GM10266 (cell line): ENCODE measurements around the gene CROCC.

Source experiments
- DNase-seq: peaks from one replicate; pipeline ENCODE4 v3.0.0; 2012; ENCODE audit errors: extremely low spot score
- TF ChIP-seq, protein P1 (sequence below): IDR thresholded peaks from 2 replicates; pipeline ENCODE4 v1.5.1; 2012; ENCODE audit warnings: mild to moderate bottlenecking, low read depth; ENCODE audit not compliant: control insufficient read depth, insufficient read depth; ENCODE audit errors: missing control alignments

Gene CROCC

DNA sequence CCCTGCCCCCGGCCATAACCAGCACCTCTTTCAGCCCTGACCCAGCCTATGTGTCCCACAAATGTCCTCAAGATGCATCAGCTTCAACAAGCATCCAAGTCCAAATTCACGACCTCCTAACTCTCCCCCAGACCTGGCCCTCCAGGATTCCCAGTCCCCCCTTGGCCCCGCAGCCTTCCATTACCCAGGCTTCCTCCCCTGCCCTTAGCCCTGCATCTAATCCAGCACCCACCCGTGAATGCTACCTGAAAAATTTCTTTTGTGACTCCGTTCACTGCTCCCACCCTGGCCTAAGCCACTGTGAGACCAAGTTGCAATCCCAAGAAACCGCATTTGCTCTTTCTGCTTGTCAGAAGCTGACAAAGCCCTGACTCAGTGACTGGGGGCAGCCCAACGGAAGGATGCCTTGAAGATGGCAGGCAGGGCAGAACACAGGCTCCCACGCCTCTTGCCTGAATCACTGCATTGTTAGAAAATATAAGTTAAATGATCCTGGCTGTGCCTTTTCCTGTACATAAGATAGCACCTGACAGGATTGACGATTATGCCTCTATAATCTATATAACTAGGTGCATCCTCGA lies 59.6 kb downstream of the CROCC start:
- no peak for DNase-seq
- TF ChIP-seq, protein P1, sequence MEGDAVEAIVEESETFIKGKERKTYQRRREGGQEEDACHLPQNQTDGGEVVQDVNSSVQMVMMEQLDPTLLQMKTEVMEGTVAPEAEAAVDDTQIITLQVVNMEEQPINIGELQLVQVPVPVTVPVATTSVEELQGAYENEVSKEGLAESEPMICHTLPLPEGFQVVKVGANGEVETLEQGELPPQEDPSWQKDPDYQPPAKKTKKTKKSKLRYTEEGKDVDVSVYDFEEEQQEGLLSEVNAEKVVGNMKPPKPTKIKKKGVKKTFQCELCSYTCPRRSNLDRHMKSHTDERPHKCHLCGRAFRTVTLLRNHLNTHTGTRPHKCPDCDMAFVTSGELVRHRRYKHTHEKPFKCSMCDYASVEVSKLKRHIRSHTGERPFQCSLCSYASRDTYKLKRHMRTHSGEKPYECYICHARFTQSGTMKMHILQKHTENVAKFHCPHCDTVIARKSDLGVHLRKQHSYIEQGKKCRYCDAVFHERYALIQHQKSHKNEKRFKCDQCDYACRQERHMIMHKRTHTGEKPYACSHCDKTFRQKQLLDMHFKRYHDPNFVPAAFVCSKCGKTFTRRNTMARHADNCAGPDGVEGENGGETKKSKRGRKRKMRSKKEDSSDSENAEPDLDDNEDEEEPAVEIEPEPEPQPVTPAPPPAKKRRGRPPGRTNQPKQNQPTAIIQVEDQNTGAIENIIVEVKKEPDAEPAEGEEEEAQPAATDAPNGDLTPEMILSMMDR: no peak

DNA sequence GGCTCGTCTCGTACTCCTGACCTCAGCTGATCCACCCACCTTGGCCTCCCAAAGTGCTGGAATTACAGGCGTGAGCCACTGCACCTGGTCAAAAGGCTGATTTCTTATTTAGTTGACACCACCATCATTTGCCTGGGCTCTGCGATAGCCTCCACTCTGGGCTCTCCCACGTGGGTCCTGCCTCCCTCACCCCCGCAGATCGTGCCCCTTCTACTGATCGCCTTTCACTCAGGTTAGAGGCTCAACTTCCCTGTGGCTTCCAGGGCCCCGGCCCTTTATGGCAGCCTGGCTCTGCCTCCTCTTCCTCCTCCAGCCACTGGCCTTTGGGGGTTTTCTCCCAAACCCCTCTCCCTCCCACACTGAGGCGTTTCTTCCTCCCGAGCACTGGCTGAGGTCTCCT lies 61.2 kb downstream of the CROCC start:
- TF ChIP-seq, protein P1: no peak
- DNase-seq: no peak

DNA sequence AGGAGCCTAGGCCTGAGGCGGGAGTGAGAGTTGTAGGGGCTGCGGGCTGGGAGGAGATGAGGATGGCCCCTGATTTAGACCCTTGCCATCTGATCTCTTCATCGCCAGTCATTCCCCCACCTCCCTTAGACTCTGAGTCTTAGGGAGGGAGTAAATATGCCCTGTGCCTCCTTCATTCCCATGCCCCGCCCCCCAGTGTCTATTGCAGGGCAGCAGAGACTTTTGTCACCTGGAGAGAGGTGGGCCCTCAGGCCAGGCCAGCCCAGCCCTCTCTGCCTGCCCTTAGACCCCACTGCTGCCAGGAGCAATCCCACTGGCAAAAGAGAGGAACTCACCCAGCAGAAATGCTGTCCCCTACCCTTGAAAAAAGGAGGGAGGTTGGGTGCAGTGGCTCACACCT lies 61.9 kb downstream of the CROCC start:
- TF ChIP-seq, protein P1: no peak

DNA sequence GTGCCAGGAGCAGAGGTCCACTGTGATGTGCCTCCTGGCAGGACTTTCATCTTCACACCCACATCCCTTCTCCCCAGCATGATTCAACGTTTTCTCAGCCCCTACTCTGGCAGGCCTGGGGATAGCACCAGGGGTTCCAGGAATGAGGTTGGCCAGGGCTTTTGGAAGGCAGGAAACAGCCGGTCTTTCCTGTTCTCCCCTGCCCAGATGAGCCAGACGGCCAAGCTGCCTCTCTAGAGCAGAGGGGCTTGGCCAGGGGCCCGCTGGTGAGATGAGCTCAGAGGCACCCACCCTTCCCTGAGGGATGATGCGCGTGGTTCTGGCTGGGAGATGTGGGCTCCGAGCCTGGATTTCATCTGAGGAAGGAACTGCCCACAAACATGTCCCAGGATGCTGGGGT lies 63.0 kb downstream of the CROCC start:
- TF ChIP-seq, protein P1: no peak
- no peak for DNase-seq

More for the DNA sequence above, 61.9 kb downstream of the CROCC start:
- DNase-seq: no peak

DNA sequence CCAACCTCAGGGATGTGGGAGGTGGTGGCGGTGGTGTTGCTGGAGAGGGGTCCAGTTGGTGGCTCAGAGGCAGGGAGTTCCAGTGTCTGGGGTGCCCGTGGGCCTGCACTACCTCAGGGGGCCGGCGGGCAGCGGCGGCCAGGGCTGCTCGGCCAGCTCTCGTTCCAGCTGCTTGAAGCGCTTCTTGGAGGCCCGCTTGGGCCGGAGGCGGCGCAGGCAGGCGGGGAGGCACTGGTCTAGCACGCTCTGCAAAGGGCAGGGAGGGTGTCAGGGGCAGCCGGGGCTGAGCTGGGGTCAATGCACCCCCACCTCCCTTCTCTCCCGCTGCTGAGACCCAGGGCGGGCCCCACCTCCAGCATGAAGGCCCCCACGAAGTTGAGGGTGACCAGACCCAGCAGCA lies 64.4 kb downstream of the CROCC start:
- no peak for DNase-seq
- TF ChIP-seq, protein P1: no peak

DNA sequence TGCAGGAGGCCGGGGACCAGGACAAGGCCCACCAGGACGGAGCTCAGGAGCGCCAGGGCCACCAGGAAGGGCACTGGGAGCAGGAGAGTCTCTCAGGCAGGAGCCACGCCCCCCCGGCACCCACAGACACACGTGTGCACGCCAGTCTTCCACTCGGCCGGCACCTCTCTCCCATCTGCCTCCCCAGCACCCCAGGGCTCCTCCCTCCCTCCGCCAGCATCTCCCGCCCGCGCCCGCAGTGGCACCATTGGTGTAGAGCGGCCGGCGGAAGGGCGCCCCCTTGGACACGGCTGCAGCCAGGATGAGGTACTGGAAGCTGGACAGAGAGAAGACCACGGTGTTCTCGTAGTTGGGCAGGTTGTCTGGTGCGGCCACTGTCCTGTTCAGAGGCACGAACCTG lies 64.8 kb downstream of the CROCC start:
- DNase-seq: no peak
- TF ChIP-seq, protein P1: no peak

DNA sequence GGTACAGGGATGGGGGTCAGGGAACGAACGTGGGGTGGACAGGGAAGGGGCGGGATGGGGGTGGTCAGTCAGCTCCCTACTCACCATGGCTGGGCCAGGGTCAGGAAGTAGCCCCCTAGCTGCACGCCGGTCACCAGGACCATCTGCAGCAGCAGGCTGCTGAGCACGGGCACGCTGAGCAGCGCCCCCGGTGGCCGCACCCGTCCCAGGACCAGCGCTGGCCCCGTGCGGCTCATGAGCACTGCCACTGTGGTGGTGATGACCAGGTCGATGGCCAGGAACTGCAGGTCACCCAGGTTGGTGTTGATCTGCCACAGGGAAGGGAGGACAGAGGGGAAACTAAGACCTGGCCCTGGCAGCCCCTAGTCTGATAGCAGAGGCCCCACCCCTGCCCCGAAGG lies 65.2 kb downstream of the CROCC start:
- TF ChIP-seq, protein P1: peak; percentile 53
- DNase-seq: no peak
